Right lobe of liver (tissue), 6 donors: ENCODE measurements around the gene GATC. TPM values are rescaled to one million over a fixed set of nuclear protein-coding genes. Genes with fewer than 3 reads are reported as not detected.

Experiments used
- ATAC-seq, 4 donors: fragments of 200-7000 bp; cut with Tn5 transposase; one replicate each; pipeline ENCODE4 v1.9.1; 2020; ENCODE audit warnings: mild to moderate bottlenecking in 4 of 4, moderate library complexity in 4 of 4
- DNase-seq, 3 donors: peaks; one replicate each; pipeline ENCODE4 v3.0.0-alpha.2; 2020
- H3K27ac ChIP-seq, 3 donors: fragments of 200-600 bp; one replicate each; pipeline ENCODE4 v1.8.0; 2022
- H3K27me3 ChIP-seq, 2 donors: fragments of 200-600 bp; one replicate each; pipeline ENCODE4 v1.8.0; 2022
- H3K36me3 ChIP-seq, 4 donors: fragments of 200-600 bp; sonication (generic) in 1 of 4; one replicate each; pipeline versions ENCODE4 v1.5.1 to v1.8.0; 2017 to 2022; ENCODE audit warnings: control low read depth in 1 of 4
- H3K4me1 ChIP-seq, 4 donors: fragments of 200-600 bp; sonication (generic) in 1 of 4; one replicate each; pipeline versions ENCODE4 v1.5.1 to v1.8.0; 2017 to 2022; ENCODE audit warnings: control low read depth in 1 of 4
- H3K4me3 ChIP-seq, 3 donors: fragments of 200-600 bp; one replicate each; pipeline ENCODE4 v1.8.0; 2022
- H3K9me3 ChIP-seq, 4 donors: fragments of 200-600 bp; sonication (generic) in 1 of 4; one replicate each; pipeline versions ENCODE4 v1.5.1 to v1.8.0; 2017 to 2022; ENCODE audit warnings: control low read depth in 1 of 4
- CTCF ChIP-seq, 4 donors: fragments of 200-600 bp in 3 of 4; fragments of 450-650 bp in 1 of 4; IDR thresholded peaks; one replicate each; pipeline versions ENCODE4 v1.5.1 to v1.8.0; 2016 to 2022; ENCODE audit warnings: antibody characterized with exemption in 4 of 4, mild to moderate bottlenecking in 2 of 4
- POLR2A ChIP-seq: fragments of 450-650 bp; IDR thresholded peaks from one replicate; pipeline ENCODE4 v1.6.1; 2017; ENCODE audit warnings: antibody characterized with exemption, mild to moderate bottlenecking
- WGBS: methylation state at CpG from one replicate; pipeline ENCODE4 v1.1.6; 2018; ENCODE audit warnings: low coverage, low lambda C conversion rate; ENCODE audit not compliant: insufficient coverage; ENCODE audit errors: missing lambda C conversion rate; 5-methylcytosine and 5-hydroxymethylcytosine counted together
- intact Hi-C, 2 donors: fragments of 100-400 bp; cut with DNase I; formaldehyde crosslinking; loops; one replicate each; pipeline versions ENCODE4 v1.11.2 to v1.14.1; 2022
- total RNA-seq, 6 experiments: library from RNA; depleted of rRNA in 2 of 6; stranded (reverse); fragments of >200 nt in 2 of 6; fragmentation: NEBNext Ultra II Directional in 3 of 6; extraction: Animal tissue kit (Norgen Biotek cat#: 25700) in 3 of 6; gene quantifications; one replicate each; pipeline versions ENCODE4 v1.1.0 to v1.2.4, GENCODE V29; 2016 to 2023
- donor health status: DM: no; HTN: yes; CAD: no.
- donor health status: DM: no; HTN: no; CAD: no.
- donor health status: DM: no; HTN: no; CAD: no.
- donor health status: DM: no; HTN: yes; CAD: no.
- donor health status: DM: no; HTN: yes; CAD: no.

Gene GATC
- total RNA-seq, 6 experiments from 2014 or later = 13.4 to 23.8 (median 15.9) TPM

- ATAC-seq (no peak), DNase-seq (no peak)
- no peak overlapping the region for H3K4me3 ChIP-seq
- no peak overlapping the region for H3K27ac ChIP-seq
- intact Hi-C loops = no loop called here
- H3K9me3 ChIP-seq = no peaks in the 10 kb centered on the region
- H3K27me3 ChIP-seq = no peaks in the 10 kb centered on the region
- 73% methylated on average over 2 of the region's 3 CpGs for WGBS
- no peaks in the 10 kb centered on the region for H3K4me1 ChIP-seq
- TF ChIP-seq CTCF (IDR thresholded peaks at IDR 0.05) (no peak), POLR2A (no peak)
- no peaks in the 10 kb centered on the region for H3K36me3 ChIP-seq
Measured at GRCh38 chr12:120403869-120404268, 42.4 kb upstream of the GATC start.

- H3K4me1 ChIP-seq = no peaks in the 10 kb centered on the region
- H3K27me3 ChIP-seq = no peaks in the 10 kb centered on the region
- intact Hi-C loops = no loop called here
- no peak for TF ChIP-seq CTCF (IDR thresholded peaks at IDR 0.05)
- no peak for TF ChIP-seq POLR2A
- no peak for DNase-seq
- ATAC-seq = no peak
- no peaks in the 10 kb centered on the region for H3K9me3 ChIP-seq
- WGBS = 83% methylated on average over 1 of the region's 1 CpG
- no peaks in the 10 kb centered on the region for H3K36me3 ChIP-seq
- H3K27ac ChIP-seq = no peak overlapping the region
- H3K4me3 ChIP-seq = no peak overlapping the region
Measured at GRCh38 chr12:120404271-120404670, 42.0 kb upstream of the GATC start.

- WGBS = 89% methylated on average over 3 of the region's 3 CpGs
- no peak for DNase-seq
- no peak for ATAC-seq
Measured at GRCh38 chr12:120406069-120406468, 40.2 kb upstream of the GATC start.

GRCh38 chr12:120406553-120406952 lies 39.7 kb upstream of the GATC start:
- no peaks in the 10 kb centered on the region for H3K36me3 ChIP-seq
- ATAC-seq (no peak), DNase-seq (no peak)
- no peaks in the 10 kb centered on the region for H3K9me3 ChIP-seq
- H3K4me1 ChIP-seq = no peaks in the 10 kb centered on the region
- intact Hi-C loops = no loop called here
- H3K27me3 ChIP-seq = no peaks in the 10 kb centered on the region
- WGBS = 73% methylated on average over 3 of the region's 3 CpGs
- H3K4me3 ChIP-seq = no peak overlapping the region
- TF ChIP-seq POLR2A (no peak), CTCF (IDR thresholded peaks at IDR 0.05) (no peak)
- no peak overlapping the region for H3K27ac ChIP-seq

More at GRCh38 chr12:120406069-120406468, 40.2 kb upstream of the GATC start:
- no peak overlapping the region for H3K27ac ChIP-seq
- no peaks in the 10 kb centered on the region for H3K27me3 ChIP-seq
- no peak for TF ChIP-seq CTCF (IDR thresholded peaks at IDR 0.05)
- TF ChIP-seq POLR2A = no peak
- H3K36me3 ChIP-seq = no peaks in the 10 kb centered on the region
- H3K4me1 ChIP-seq = no peaks in the 10 kb centered on the region
- intact Hi-C loops = no loop called here
- H3K9me3 ChIP-seq = no peaks in the 10 kb centered on the region
- H3K4me3 ChIP-seq = no peak overlapping the region

- Histone ChIP-seq H3K9me3 (no peaks in the 10 kb centered on the region), H3K4me1 (no peaks in the 10 kb centered on the region), H3K27ac (no peak overlapping the region), H3K27me3 (no peaks in the 10 kb centered on the region), H3K4me3 (no peak overlapping the region), H3K36me3 (no peaks in the 10 kb centered on the region)
- intact Hi-C loops = no loop called here
- no peak for ATAC-seq
- no peak for DNase-seq
- TF ChIP-seq CTCF (IDR thresholded peaks at IDR 0.05) = no peak
- TF ChIP-seq POLR2A = no peak
- 80% methylated on average over 1 of the region's 11 CpGs for WGBS
Measured at GRCh38 chr12:120408771-120409170, 37.5 kb upstream of the GATC start.
